ENCODE results near the gene LTO1. TPM values are rescaled to one million over a fixed set of nuclear protein-coding genes. Genes with fewer than 3 reads are reported as not detected.
"Not testable (repeated sequence)": the region's sequence is repeated elsewhere in the genome, so short reads cannot be mapped to it uniquely, and the experiment has no call there.

LTO1 gene
- total RNA-seq, 1 donor from 2014 or later = 20.0 TPM

- H3K9me3 Mint-ChIP-seq (ENCODE audit: unreplicated experiment) = peaks cover 10% of the 10 kb centered on the region
- peaks cover 3% of the 10 kb centered on the region for H3K27me3 ChIP-seq (ENCODE audit: insufficient read depth, low read length)
- no peak overlapping the region for H3K27ac Mint-ChIP-seq (ENCODE audit: unreplicated experiment)
- H4K20me1 ChIP-seq (ENCODE audit: insufficient read depth, low read length) = no peaks in the 10 kb centered on the region
- H3K4me1 ChIP-seq (ENCODE audit: insufficient read depth, low read length) = no peaks in the 10 kb centered on the region
- peaks cover 2% of the 10 kb centered on the region for H3K36me3 Mint-ChIP-seq (ENCODE audit: low read depth, unreplicated experiment)
- H3K9me3 ChIP-seq (ENCODE audit: insufficient read depth, low read depth, low read length) = peaks cover 4% of the 10 kb centered on the region
- H3K4me3 ChIP-seq (ENCODE audit: insufficient read depth, low read depth, low read length) = no peak overlapping the region
- no peak for FAIRE-seq
- H3K79me2 ChIP-seq (ENCODE audit: insufficient read depth, low read length) = no peaks in the 10 kb centered on the region
- peaks cover 39% of the 10 kb centered on the region for H3K27me3 Mint-ChIP-seq (ENCODE audit: low read depth, unreplicated experiment)
- H3K4me3 Mint-ChIP-seq (ENCODE audit: unreplicated experiment) = no peak overlapping the region
- no peaks in the 10 kb centered on the region for H3K4me1 Mint-ChIP-seq (ENCODE audit: low read depth, unreplicated experiment)
- no peaks in the 10 kb centered on the region for H3K36me3 ChIP-seq (ENCODE audit: insufficient read depth, low read length)
- H3K4me2 ChIP-seq (ENCODE audit: low read length) = no peak overlapping the region
- no peak for DNase-seq (ENCODE audit: low read depth)
- no peak for TF ChIP-seq EZH2 (IDR thresholded peaks at IDR 0.05; ENCODE audit: insufficient read depth, low read length)
- TF ChIP-seq CTCF (IDR thresholded peaks at IDR 0.05; ENCODE audit: insufficient read depth, low read depth, low read length) = no peak
- H3K27ac ChIP-seq (ENCODE audit: low read depth, low read length) = no peak overlapping the region
- no peak overlapping the region for H3K9ac ChIP-seq (ENCODE audit: low read length)
- no peak overlapping the region for H2AFZ ChIP-seq (ENCODE audit: low read depth, low read length)
These were observed 47.6 kb downstream of the LTO1 start for GRCh38 chr11:69627551-69627950.

GRCh38 chr11:69625476-69625875, 49.7 kb downstream of the LTO1 start:
- H3K27me3 ChIP-seq (ENCODE audit: insufficient read depth, low read length) = peaks cover 3% of the 10 kb centered on the region
- H3K27ac ChIP-seq (ENCODE audit: low read depth, low read length) = no peak overlapping the region
- no peak overlapping the region for H3K4me3 Mint-ChIP-seq (ENCODE audit: unreplicated experiment)
- FAIRE-seq (no peak), DNase-seq (ENCODE audit: low read depth) (no peak)
- H3K4me1 ChIP-seq (ENCODE audit: insufficient read depth, low read length) = no peaks in the 10 kb centered on the region
- H3K4me2 ChIP-seq (ENCODE audit: low read length) = no peak overlapping the region
- H3K27ac Mint-ChIP-seq (ENCODE audit: unreplicated experiment) = no peak overlapping the region
- H3K36me3 Mint-ChIP-seq (ENCODE audit: low read depth, unreplicated experiment) = peaks cover 2% of the 10 kb centered on the region
- no peak overlapping the region for H3K9ac ChIP-seq (ENCODE audit: low read length)
- no peak overlapping the region for H2AFZ ChIP-seq (ENCODE audit: low read depth, low read length)
- H3K4me1 Mint-ChIP-seq (ENCODE audit: low read depth, unreplicated experiment) = no peaks in the 10 kb centered on the region
- H3K4me3 ChIP-seq (ENCODE audit: insufficient read depth, low read depth, low read length) = no peak overlapping the region
- H3K9me3 ChIP-seq (ENCODE audit: insufficient read depth, low read depth, low read length) = peaks cover 4% of the 10 kb centered on the region
- H3K27me3 Mint-ChIP-seq (ENCODE audit: low read depth, unreplicated experiment) = peaks cover 36% of the 10 kb centered on the region
- no peaks in the 10 kb centered on the region for H4K20me1 ChIP-seq (ENCODE audit: insufficient read depth, low read length)
- TF ChIP-seq CTCF (IDR thresholded peaks at IDR 0.05; ENCODE audit: insufficient read depth, low read depth, low read length) (no peak), EZH2 (IDR thresholded peaks at IDR 0.05; ENCODE audit: insufficient read depth, low read length) (no peak)
- H3K79me2 ChIP-seq (ENCODE audit: insufficient read depth, low read length) = no peaks in the 10 kb centered on the region
- H3K9me3 Mint-ChIP-seq (ENCODE audit: unreplicated experiment) = peaks cover 7% of the 10 kb centered on the region
- no peaks in the 10 kb centered on the region for H3K36me3 ChIP-seq (ENCODE audit: insufficient read depth, low read length)

- Histone ChIP-seq H3K4me3 (ENCODE audit: insufficient read depth, low read depth, low read length) (no peak overlapping the region), H3K4me2 (ENCODE audit: low read length) (no peak overlapping the region), H3K36me3 (ENCODE audit: insufficient read depth, low read length) (no peaks in the 10 kb centered on the region), H2AFZ (ENCODE audit: low read depth, low read length) (no peak overlapping the region), H3K9me3 (ENCODE audit: insufficient read depth, low read depth, low read length) (no peaks in the 10 kb centered on the region), H4K20me1 (ENCODE audit: insufficient read depth, low read length) (no peaks in the 10 kb centered on the region), H3K79me2 (ENCODE audit: insufficient read depth, low read length) (no peaks in the 10 kb centered on the region), H3K27me3 (ENCODE audit: insufficient read depth, low read length) (peaks cover 3% of the 10 kb centered on the region), H3K9ac (ENCODE audit: low read length) (no peak overlapping the region), H3K4me1 (ENCODE audit: insufficient read depth, low read length) (no peaks in the 10 kb centered on the region), H3K27ac (ENCODE audit: low read depth, low read length) (no peak overlapping the region)
- no peak for FAIRE-seq
- H3K4me3 Mint-ChIP-seq (ENCODE audit: unreplicated experiment) = no peak overlapping the region
- peaks cover 40% of the 10 kb centered on the region for H3K27me3 Mint-ChIP-seq (ENCODE audit: low read depth, unreplicated experiment)
- DNase-seq (ENCODE audit: low read depth) = no peak
- H3K27ac Mint-ChIP-seq (ENCODE audit: unreplicated experiment) = no peak overlapping the region
- H3K36me3 Mint-ChIP-seq (ENCODE audit: low read depth, unreplicated experiment) = no peaks in the 10 kb centered on the region
- TF ChIP-seq CTCF (IDR thresholded peaks at IDR 0.05; ENCODE audit: insufficient read depth, low read depth, low read length) (no peak), EZH2 (IDR thresholded peaks at IDR 0.05; ENCODE audit: insufficient read depth, low read length) (no peak)
- peaks cover 3% of the 10 kb centered on the region for H3K9me3 Mint-ChIP-seq (ENCODE audit: unreplicated experiment)
- H3K4me1 Mint-ChIP-seq (ENCODE audit: low read depth, unreplicated experiment) = no peaks in the 10 kb centered on the region
These were observed 50.9 kb downstream of the LTO1 start for GRCh38 chr11:69624293-69624692.

GRCh38 chr11:69622097-69622681, 53.0 kb downstream of the LTO1 start:
- not testable (repeated sequence) for DNase-seq (ENCODE audit: low read depth); H3K27ac Mint-ChIP-seq (ENCODE audit: unreplicated experiment); H3K4me1 Mint-ChIP-seq (ENCODE audit: low read depth, unreplicated experiment); H3K4me1 ChIP-seq (ENCODE audit: insufficient read depth, low read length); H3K4me3 Mint-ChIP-seq (ENCODE audit: unreplicated experiment); H3K9me3 ChIP-seq (ENCODE audit: insufficient read depth, low read depth, low read length); H2AFZ ChIP-seq (ENCODE audit: low read depth, low read length); H3K36me3 Mint-ChIP-seq (ENCODE audit: low read depth, unreplicated experiment); H3K79me2 ChIP-seq (ENCODE audit: insufficient read depth, low read length); H3K4me3 ChIP-seq (ENCODE audit: insufficient read depth, low read depth, low read length); FAIRE-seq; H3K9me3 Mint-ChIP-seq (ENCODE audit: unreplicated experiment); H3K27ac ChIP-seq (ENCODE audit: low read depth, low read length); H3K9ac ChIP-seq (ENCODE audit: low read length); H3K36me3 ChIP-seq (ENCODE audit: insufficient read depth, low read length); H4K20me1 ChIP-seq (ENCODE audit: insufficient read depth, low read length); H3K4me2 ChIP-seq (ENCODE audit: low read length); H3K27me3 ChIP-seq (ENCODE audit: insufficient read depth, low read length)
- peaks cover 46% of the 10 kb centered on the region for H3K27me3 Mint-ChIP-seq (ENCODE audit: low read depth, unreplicated experiment)
